ENCODE measurements around the gene HLA-A. TPM values are rescaled to one million over a fixed set of nuclear protein-coding genes. Genes with fewer than 3 reads are reported as not detected.
"Not testable (repeated sequence)": the region's sequence is repeated elsewhere in the genome, so short reads cannot be mapped to it uniquely, and the experiment has no call there.

Gene HLA-A
- total RNA-seq, 1 experiment from 2014 or later = 251 TPM

- CTCF ChIA-PET; DNase-seq (ENCODE audit: low read depth, low spot score); BruUV-seq (replicated peaks): not testable (repeated sequence)
These were observed 12.3 kb upstream of the HLA-A start for GRCh38 chr6:29930047-29930446.

GRCh38 chr6:29933955-29934354 is 8.4 kb upstream of the HLA-A start:
- no peak overlapping the region for H3K9ac ChIP-seq (ENCODE audit: low read length)
- no peak overlapping the region for H2AFZ ChIP-seq (ENCODE audit: low read depth, low read length, poor library complexity, severe bottlenecking)
- no peak for ATAC-seq
- no peaks in the 10 kb centered on the region for H3K9me3 ChIP-seq (ENCODE audit: control insufficient read depth in 1 of 2, insufficient read depth in 1 of 2, low read depth in 1 of 2, low read length in 2 of 2)
- intact Hi-C loops (cut with micrococcal nuclease) = no loop called here
- ChIA-PET CTCF (no interaction called here), POLR2A (no interaction called here), RAD21 (ENCODE audit: low non-redundant PET in 1 of 2, low total read pairs in 2 of 2, uncharacterized antibody in 2 of 2, unreplicated experiment in 2 of 2) (no interaction called here)
- BruUV-seq (replicated peaks) = no TSS peak
- no peaks in the 10 kb centered on the region for H3K9me2 ChIP-seq (ENCODE audit: insufficient read depth)
- H3K4me3 ChIP-seq (replicated peaks in 1 of 2; ENCODE audit: low read depth in 1 of 2, low read length in 2 of 2) = no peak overlapping the region
- no peaks in the 10 kb centered on the region for H3K27me3 ChIP-seq (ENCODE audit: insufficient read depth, low read length)
- no peaks in the 10 kb centered on the region for H3K4me1 ChIP-seq (ENCODE audit: control insufficient read depth in 1 of 2, insufficient read depth in 2 of 2, low read length in 2 of 2)
- no peaks in the 10 kb centered on the region for H3K79me2 ChIP-seq (ENCODE audit: insufficient read depth, low read length)
- H3K4me2 ChIP-seq (ENCODE audit: low read length) = no peak overlapping the region
- H3K27ac ChIP-seq (ENCODE audit: low read depth, low read length) = no peak overlapping the region
- H3K36me3 ChIP-seq (ENCODE audit: control insufficient read depth in 1 of 2, insufficient read depth in 2 of 2, low read length in 2 of 2) = no peaks in the 10 kb centered on the region
- DNase-seq (ENCODE audit: low read depth, low spot score) = no peak
- no peaks in the 10 kb centered on the region for H4K20me1 ChIP-seq (ENCODE audit: insufficient read depth)
- TF ChIP-seq, protein P1, sequence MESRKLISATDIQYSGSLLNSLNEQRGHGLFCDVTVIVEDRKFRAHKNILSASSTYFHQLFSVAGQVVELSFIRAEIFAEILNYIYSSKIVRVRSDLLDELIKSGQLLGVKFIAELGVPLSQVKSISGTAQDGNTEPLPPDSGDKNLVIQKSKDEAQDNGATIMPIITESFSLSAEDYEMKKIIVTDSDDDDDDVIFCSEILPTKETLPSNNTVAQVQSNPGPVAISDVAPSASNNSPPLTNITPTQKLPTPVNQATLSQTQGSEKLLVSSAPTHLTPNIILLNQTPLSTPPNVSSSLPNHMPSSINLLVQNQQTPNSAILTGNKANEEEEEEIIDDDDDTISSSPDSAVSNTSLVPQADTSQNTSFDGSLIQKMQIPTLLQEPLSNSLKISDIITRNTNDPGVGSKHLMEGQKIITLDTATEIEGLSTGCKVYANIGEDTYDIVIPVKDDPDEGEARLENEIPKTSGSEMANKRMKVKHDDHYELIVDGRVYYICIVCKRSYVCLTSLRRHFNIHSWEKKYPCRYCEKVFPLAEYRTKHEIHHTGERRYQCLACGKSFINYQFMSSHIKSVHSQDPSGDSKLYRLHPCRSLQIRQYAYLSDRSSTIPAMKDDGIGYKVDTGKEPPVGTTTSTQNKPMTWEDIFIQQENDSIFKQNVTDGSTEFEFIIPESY (IDR thresholded peaks at IDR 0.05; ENCODE audit: extremely low read depth, insufficient replicate concordance, low read length) = no peak
- TF ChIP-seq REST (IDR thresholded peaks at IDR 0.05; ENCODE audit: low read depth) = no peak
- TF ChIP-seq POLR2A (IDR thresholded peaks at IDR 0.05; ENCODE audit: borderline replicate concordance, extremely low read depth, insufficient read depth, insufficient read length) = no peak
- TF ChIP-seq CTCF (IDR thresholded peaks at IDR 0.05 in 2 of 3, conservative IDR thresholded peaks at IDR 0.05 in 1 of 3; ENCODE audit: borderline replicate concordance in 1 of 3, insufficient read depth in 1 of 3, low read depth in 2 of 3, low read length in 2 of 3) = no peak
- TF ChIP-seq ZNF274 (IDR thresholded peaks at IDR 0.05; ENCODE audit: low read depth, low read length) = no peak
- TF ChIP-seq SIN3A (IDR thresholded peaks at IDR 0.05; ENCODE audit: low read depth) = no peak
- TF ChIP-seq FOSL1 (IDR thresholded peaks at IDR 0.05; ENCODE audit: low read depth) = no peak
- TF ChIP-seq ZFX (IDR thresholded peaks at IDR 0.05) = no peak
- no peak for TF ChIP-seq POLR2AphosphoS5 (IDR thresholded peaks at IDR 0.05; ENCODE audit: low read depth, low read length)
- no peak for TF ChIP-seq EZH2phosphoT487 (IDR thresholded peaks at IDR 0.05; ENCODE audit: borderline replicate concordance)
- TF ChIP-seq SP1 (IDR thresholded peaks at IDR 0.05; ENCODE audit: low read depth) = no peak
- TF ChIP-seq, protein P2, sequence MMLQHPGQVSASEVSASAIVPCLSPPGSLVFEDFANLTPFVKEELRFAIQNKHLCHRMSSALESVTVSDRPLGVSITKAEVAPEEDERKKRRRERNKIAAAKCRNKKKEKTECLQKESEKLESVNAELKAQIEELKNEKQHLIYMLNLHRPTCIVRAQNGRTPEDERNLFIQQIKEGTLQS (IDR thresholded peaks at IDR 0.05) = no peak
- TF ChIP-seq RAD21 (IDR thresholded peaks at IDR 0.05; ENCODE audit: low read depth) = no peak
- TF ChIP-seq SRF (IDR thresholded peaks at IDR 0.05; ENCODE audit: low read depth) = no peak

More at GRCh38 chr6:29930047-29930446, 12.3 kb upstream of the HLA-A start:
- H3K79me2 ChIP-seq (ENCODE audit: insufficient read depth, low read length); H3K36me3 ChIP-seq (ENCODE audit: control insufficient read depth in 1 of 2, insufficient read depth in 2 of 2, low read length in 2 of 2); H4K20me1 ChIP-seq (ENCODE audit: insufficient read depth); H3K9me2 ChIP-seq (ENCODE audit: insufficient read depth); intact Hi-C loops (cut with micrococcal nuclease); H3K4me3 ChIP-seq (replicated peaks in 1 of 2; ENCODE audit: low read depth in 1 of 2, low read length in 2 of 2); H3K9ac ChIP-seq (ENCODE audit: low read length); H3K27ac ChIP-seq (ENCODE audit: low read depth, low read length); H3K9me3 ChIP-seq (ENCODE audit: control insufficient read depth in 1 of 2, insufficient read depth in 1 of 2, low read depth in 1 of 2, low read length in 2 of 2); H2AFZ ChIP-seq (ENCODE audit: low read depth, low read length, poor library complexity, severe bottlenecking); H3K4me2 ChIP-seq (ENCODE audit: low read length); H3K27me3 ChIP-seq (ENCODE audit: insufficient read depth, low read length); H3K4me1 ChIP-seq (ENCODE audit: control insufficient read depth in 1 of 2, insufficient read depth in 2 of 2, low read length in 2 of 2); ATAC-seq; POLR2A ChIA-PET; RAD21 ChIA-PET (ENCODE audit: low non-redundant PET in 1 of 2, low total read pairs in 2 of 2, uncharacterized antibody in 2 of 2, unreplicated experiment in 2 of 2): not testable (repeated sequence)

Data from HCT116 (cell line).